HCT116 (cell line): ENCODE results near the gene ANKFN1.

ENCODE experiments used
- POLR2A ChIP-seq: IDR thresholded peaks from 2 replicates; pipeline ENCODE4 v1.7.0; 2011; ENCODE audit warnings: borderline replicate concordance; ENCODE audit not compliant: insufficient read depth, insufficient read length; ENCODE audit errors: extremely low read depth
- SIN3A ChIP-seq: IDR thresholded peaks from 2 replicates; pipeline ENCODE4 v1.6.1; 2012; ENCODE audit warnings: low read depth
- YY1 ChIP-seq: IDR thresholded peaks from 2 replicates; pipeline ENCODE4 v1.6.1; 2011; ENCODE audit warnings: low read length, low read depth, moderate library complexity, mild to moderate bottlenecking; ENCODE audit not compliant: insufficient replicate concordance; ENCODE audit errors: extremely low read depth
- TF ChIP-seq, protein P1 (sequence below): IDR thresholded peaks from 2 replicates; pipeline ENCODE4 v1.6.1; 2012

DNA sequence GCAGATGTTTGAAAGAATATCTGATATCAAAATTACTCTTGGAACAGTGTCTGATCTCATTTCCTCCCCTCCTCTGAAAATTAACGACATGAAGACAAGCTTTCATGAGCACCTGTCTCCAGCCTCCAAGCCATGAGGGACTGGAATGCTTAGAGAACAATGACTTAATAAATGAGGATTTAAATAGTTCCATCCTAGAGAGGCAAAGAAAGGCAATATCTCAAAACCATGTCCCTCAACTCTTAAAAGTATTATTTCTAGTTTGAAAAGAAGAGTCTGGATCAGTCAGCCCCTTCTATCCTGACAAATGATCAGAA lies 137.5 kb downstream of the ANKFN1 start:
- TF ChIP-seq, protein P1, sequence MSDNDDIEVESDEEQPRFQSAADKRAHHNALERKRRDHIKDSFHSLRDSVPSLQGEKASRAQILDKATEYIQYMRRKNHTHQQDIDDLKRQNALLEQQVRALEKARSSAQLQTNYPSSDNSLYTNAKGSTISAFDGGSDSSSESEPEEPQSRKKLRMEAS: no peak
- TF ChIP-seq SIN3A: no peak
- TF ChIP-seq POLR2A: no peak
- no peak for TF ChIP-seq YY1
